Hepatocyte (in vitro differentiated cells): ENCODE data around the gene FERMT1.

Experiments used
- CTCF ChIP-seq: fragments of 200-600 bp; sonication (generic); IDR thresholded peaks from 2 replicates; pipeline ENCODE4 v1.5.1; 2016; ENCODE audit warnings: antibody characterized with exemption, mild to moderate bottlenecking; ENCODE audit not compliant: poor library complexity
- EZH2 ChIP-seq: fragments of 200-600 bp; sonication (generic); IDR thresholded peaks from 2 replicates; pipeline ENCODE4 v1.6.1; 2016; ENCODE audit warnings: antibody characterized with exemption, mild to moderate bottlenecking, borderline replicate concordance
- EZH2phosphoT487 ChIP-seq: fragments of 200-600 bp; sonication (generic); IDR thresholded peaks from one replicate; pipeline ENCODE4 v1.6.1; 2018; ENCODE audit warnings: antibody characterized with exemption, mild to moderate bottlenecking, low read depth, moderate library complexity; ENCODE audit not compliant: unreplicated experiment, severe bottlenecking

DNA sequence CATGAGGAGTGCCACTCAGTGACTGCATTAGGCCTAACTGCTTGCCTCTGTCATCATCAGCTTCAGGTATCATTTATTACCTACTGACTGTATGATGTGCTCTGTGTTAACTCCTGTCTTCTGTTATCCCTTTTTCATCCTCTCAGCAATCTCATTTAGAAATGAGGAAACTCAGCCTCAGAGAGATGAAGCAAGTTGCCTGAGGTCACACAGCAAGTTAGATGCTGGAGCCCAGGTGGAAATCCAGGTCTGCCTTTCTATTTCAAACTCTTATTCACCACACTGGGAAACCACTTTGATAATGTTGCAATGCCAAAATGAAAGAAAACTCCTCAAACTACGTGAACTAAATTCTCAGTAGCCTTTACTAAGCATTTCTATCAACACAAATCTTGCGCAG, 1.3 kb downstream of the FERMT1 start:
- TF ChIP-seq CTCF (no peak), EZH2 (no peak), EZH2phosphoT487 (no peak)
